UCSD-AML1 (cell line): ENCODE data around the gene TMEM231.
"Not testable (repeated sequence)": the region's sequence is repeated elsewhere in the genome, so short reads cannot be mapped to it uniquely, and the experiment has no call there.

ENCODE experiments used
- DNase-seq: peaks from one replicate; lab custom pipeline; 2025; ENCODE audit not compliant: unreplicated experiment; lab: John Stamatoyannopoulos, UW

TMEM231 gene

GRCh38 chr16:75567911-75568310, 11.9 kb upstream of the TMEM231 start:
- no peak for DNase-seq

DNA sequence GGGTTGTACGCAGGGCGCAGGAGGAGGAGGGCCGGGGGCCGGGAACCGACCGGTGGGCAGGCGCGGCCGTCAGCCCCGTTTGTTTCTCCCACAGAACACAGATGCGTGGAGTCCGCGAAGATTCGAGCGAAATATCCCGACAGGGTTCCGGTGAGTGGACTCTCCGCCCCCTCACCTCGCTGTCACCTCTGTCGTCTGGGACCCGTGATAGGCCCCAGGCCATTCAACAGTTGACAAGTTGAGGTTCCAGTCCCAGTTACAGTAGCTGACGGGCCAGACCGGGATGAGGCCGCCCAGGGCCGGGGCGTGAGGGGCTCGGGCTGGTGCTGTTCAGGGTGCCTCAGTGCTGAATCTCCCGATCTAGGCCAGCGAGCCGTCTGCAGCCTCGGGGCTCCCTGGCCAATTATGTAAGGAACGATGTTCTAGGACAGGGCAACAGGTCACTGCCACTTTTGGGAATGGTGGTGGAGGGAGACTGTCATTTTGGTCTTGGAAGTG, 10.8 kb upstream of the TMEM231 start:
- DNase-seq: no peak

- DNase-seq: peak; percentile 91
These were observed 10.1 kb upstream of the TMEM231 start, which contains the start of gene GABARAPL2 for GRCh38 chr16:75566040-75566757. GABARAPL2 (plus strand) TSS chr16:75566379; CDS start chr16:75566487, 108 bp downstream.

DNA sequence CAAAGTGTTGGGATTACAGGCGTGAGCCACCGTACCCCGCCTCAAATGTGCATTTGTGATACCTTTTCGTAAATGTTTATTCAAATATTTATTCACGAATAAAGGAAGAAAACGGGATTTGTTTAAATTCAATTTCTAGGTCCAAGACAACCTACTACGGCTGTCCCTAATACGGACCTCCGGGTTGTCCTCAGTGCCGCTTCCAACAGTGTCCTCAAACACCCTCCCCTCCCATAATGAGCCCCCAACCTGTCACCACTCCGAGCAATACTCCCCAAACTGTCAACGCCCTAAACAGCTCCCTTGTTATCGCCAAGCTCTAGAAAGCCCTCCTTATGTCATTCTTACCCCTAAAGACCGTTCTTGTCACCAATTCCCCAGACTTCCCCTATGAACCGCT, 9.6 kb upstream of the TMEM231 start:
- DNase-seq: no peak

- DNase-seq: no peak
These were observed 3.7 kb upstream of the TMEM231 start for GRCh38 chr16:75559564-75560372.

- DNase-seq: no peak
These were observed 2.9 kb upstream of the TMEM231 start for GRCh38 chr16:75558846-75559401.

DNA sequence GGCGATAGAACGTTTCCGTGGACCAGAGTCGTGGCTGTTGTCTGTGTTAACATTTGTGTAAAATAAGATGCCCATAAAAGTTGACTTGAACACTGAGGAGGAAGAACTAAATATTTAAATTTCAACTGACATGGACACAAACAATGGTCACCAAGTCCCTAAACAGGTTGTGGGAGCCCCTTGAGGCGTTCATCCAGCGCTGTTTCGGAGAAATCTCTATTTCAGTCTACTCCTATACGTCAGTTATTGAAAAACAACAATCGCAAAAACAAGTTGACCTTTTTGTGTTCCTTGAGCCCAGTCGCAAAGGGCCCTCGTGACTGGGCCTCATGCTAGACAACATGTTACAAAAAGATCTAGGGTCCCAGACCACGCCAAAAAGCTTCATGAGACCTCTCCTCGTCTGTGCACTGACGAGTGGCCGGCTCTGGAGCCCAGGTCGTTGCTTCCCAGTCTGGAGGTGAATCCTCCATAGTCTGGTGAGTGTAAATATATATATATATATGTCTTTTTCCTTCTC, 439 bp upstream of the TMEM231 start:
- no peak for DNase-seq

DNA sequence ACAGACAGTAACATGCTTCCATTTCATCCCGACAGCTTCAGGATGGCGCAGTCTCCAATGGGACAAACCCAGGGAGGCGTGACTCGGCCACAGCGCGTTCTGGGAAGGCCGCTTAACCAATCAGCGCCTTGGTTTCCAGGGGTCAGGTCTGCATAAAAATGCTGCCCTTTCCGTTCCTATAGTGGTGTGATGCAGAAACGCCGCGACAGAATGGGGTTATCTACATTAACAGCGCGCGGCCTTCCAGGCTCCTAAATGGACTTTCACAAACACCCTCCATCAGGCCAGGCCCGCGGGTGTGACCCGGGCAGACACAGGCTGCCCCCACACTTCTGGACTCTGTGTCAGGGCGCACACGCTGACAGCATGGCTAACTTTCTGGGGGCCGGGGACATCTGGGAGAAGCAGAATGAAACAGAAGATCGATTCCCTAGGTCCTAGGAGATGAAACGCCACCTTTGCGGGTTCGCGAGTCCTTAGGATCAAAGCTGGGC, 792 bp downstream of the TMEM231 start:
- DNase-seq: peak; percentile 84

DNA sequence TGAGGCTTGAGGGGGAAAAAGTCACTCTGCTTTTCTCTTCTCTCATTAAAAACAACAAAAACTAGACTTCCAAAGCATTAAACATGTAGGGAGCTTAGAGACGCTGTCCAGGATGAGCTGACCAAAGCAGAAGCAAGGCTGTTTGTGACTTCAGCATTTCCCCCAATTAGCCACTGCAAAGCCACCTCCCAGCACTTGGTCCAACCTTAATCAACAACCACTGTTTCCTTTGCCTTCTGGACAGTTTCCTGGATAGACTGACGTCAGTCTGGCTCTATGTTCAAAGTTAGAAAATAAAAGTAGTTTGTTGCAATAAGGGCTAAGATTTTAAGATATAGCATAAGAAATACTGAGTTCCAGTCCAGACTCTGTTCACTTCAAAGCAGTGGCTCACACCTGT, 3.1 kb downstream of the TMEM231 start:
- DNase-seq: no peak

DNA sequence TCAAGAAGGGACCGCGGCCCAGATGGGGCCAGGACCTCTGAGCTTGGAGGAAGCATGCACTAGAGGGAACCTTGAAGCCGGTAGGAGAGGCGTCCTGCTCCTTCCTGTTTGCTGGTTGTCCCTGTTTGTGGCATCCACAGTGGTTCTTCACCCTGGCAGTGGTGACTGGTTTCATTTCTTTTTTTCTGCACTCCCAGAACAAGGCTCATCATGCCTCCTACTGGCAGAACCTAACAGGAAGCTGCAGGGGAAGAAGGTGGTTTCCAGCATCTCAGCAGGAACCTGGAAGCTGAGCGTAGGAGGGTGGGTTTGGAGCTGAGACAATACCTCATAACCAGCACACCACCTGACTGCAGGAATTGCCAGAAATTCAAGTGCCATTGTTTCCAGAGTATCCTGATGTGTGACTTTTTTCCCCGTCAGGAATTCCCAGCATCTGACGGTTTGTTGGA, 5.8 kb downstream of the TMEM231 start:
- peak; percentile 65 for DNase-seq

DNA sequence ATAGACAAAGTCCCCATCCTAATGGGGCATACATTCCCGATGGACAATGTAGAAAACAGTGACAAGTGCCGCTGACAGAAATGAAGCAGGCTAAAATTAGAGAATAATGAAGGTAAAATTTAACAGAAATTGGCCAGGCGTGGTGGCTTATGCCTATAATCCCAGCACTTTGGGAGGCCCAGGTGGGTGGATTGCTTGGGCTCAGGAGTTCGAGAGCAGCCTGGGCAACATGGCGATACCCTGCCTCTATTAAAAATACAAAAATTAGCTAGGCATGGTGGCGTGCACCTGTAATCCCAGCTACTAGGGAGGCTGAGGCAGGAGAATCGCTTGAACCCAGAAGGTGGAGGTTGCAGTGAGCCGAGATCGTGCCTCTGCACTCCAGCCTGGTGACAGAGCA, 7.6 kb downstream of the TMEM231 start:
- not testable (repeated sequence) for DNase-seq

DNA sequence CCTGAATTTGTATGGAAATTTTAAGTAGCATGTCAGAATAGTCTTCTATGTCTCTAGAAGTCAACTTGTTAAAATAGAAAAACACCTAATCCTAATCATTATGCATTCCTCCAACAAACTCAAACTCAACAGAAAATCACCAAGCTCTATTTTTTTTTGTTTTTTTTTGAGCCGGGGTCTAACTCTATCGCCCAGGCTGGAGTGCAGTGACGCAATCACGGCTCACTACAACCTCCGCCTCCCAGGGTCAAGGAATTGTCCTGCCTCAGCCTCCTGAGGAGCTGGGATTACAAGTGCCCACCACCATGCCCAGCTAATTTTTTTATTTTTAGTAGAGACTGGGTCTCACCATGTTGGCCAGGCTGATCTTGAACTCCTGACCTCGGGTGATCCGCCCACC, 9.8 kb downstream of the TMEM231 start:
- DNase-seq: no peak

GRCh38 chr16:75545879-75546278, 10.2 kb downstream of the TMEM231 start:
- not testable (repeated sequence) for DNase-seq

DNA sequence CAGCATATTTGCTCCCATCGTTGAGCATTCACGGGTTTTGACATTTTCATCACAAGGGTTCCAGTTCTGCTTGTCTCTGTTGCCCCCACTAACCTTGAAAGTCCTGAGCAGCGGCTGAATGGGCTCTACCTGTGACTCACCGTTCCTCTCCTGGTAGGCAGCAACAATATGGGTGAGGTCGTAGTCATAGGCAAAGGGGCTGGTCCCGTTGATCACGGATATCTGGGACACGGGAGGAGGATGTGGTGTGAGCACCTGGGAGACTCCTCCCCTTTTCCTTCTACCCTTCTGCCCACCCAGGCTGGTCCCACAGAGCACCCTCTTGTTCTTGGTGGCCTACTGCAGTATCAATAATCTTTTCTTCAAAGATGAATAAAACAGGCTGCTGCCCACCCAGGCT, 13.6 kb downstream of the TMEM231 start:
- not testable (repeated sequence) for DNase-seq

DNA sequence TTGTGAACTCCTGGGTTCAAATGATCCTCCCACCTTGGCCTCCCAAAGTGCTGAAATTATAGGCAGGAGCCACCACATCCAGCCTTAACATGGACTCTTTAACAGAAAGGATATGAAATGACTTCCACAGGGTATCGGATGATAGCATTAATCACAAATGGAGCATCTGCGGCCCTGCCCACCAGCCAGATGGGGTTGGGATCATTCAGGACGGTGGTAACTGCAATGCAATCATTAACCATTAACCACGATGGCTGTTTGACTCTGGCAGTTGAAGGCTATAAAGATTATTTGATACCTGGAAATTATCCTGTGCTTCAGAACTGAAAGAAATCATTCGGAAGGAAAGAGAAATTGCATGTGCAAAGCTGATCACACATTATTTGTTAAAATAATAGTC, 14.8 kb downstream of the TMEM231 start:
- DNase-seq: no peak

DNA sequence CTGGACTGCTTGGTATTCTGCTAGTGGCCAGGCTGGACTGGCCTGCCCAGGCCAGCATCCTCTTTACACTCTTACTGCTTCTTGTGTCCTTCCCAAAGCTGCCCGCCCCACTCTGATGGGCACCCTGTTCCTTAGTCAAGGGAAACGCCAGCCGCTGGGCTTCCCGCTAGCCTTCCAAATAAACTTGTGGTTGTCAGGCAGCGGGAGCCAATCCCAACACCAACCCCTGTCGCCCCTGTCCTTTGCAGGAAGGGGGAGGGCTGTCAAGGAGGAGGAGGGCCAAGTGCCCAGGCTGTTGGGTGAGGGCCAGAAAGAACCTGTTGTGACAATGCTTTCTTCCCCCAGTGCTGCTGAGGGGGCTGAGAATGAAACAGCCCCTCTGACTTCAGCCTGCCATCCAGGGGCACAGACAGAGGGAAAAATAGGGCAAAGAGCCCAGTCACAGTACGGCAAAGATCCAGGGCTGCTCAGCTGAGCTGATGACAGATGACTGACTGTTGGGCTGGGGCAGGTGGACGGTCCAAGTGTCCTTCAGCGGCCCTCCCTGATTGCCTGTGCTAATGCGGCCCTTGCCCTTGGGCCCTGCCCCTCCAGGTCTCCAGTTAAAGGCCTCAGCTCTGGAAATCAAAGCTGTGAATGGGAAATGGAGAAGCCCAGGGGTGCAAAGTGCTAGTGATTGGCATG, 17.0 kb downstream of the TMEM231 start:
- not testable (repeated sequence) for DNase-seq

GRCh38 chr16:75537776-75538175, 18.3 kb downstream of the TMEM231 start:
- no peak for DNase-seq

GRCh38 chr16:75535901-75536300, 20.2 kb downstream of the TMEM231 start, which contains the start of gene CHST5:
CHST5 (minus strand) TSS chr16:75536108; CDS start chr16:75530384, 5,724 bp downstream.
- DNase-seq: no peak

GRCh38 chr16:75535211-75535843, 20.7 kb downstream of the TMEM231 start:
- DNase-seq: no peak

- DNase-seq: no peak
These were observed 21.4 kb downstream of the TMEM231 start for GRCh38 chr16:75534560-75535205.
